Immature natural killer cell (primary cell): ENCODE results near the gene ABCA7. TPM values are rescaled to one million over a fixed set of nuclear protein-coding genes. Genes with fewer than 3 reads are reported as not detected.
"Not testable (repeated sequence)": the region's sequence is repeated elsewhere in the genome, so short reads cannot be mapped to it uniquely, and the experiment has no call there.

ENCODE experiments used
- DNase-seq, 3 donors: peaks; one replicate each; pipeline ENCODE4 v3.0.0; 2022; ENCODE audit warnings: mixed read lengths in 1 of 3
- H3K27ac Mint-ChIP-seq, 6 donors: one replicate each; pipeline ENCODE4 v1.8.0; 2020; ENCODE audit warnings: mixed read lengths in 6 of 6, mild to moderate bottlenecking in 5 of 6, inconsistent platforms in 4 of 6, moderate library complexity in 3 of 6
- H3K27me3 Mint-ChIP-seq, 3 donors: one replicate each; pipeline ENCODE4 v1.8.0; 2020 to 2021; ENCODE audit warnings: low read depth in 3 of 3, mild to moderate bottlenecking in 3 of 3, mixed read lengths in 3 of 3, moderate library complexity in 3 of 3, inconsistent platforms in 1 of 3
- H3K36me3 Mint-ChIP-seq, 3 donors: one replicate each; pipeline ENCODE4 v1.8.0; 2020; ENCODE audit warnings: mixed read lengths in 3 of 3, inconsistent platforms in 2 of 3, mild to moderate bottlenecking in 2 of 3
- H3K4me1 Mint-ChIP-seq, 2 donors: one replicate each; pipeline ENCODE4 v1.8.0; 2020; ENCODE audit warnings: inconsistent platforms in 2 of 2, mild to moderate bottlenecking in 2 of 2, mixed read lengths in 2 of 2, moderate library complexity in 1 of 2
- H3K4me3 Mint-ChIP-seq, 5 donors: one replicate each; pipeline ENCODE4 v1.8.0; 2020; ENCODE audit warnings: mild to moderate bottlenecking in 5 of 5, mixed read lengths in 5 of 5, inconsistent platforms in 3 of 5, moderate library complexity in 3 of 5
- H3K9me3 Mint-ChIP-seq, 6 donors: one replicate each; pipeline ENCODE4 v1.8.0; 2020; ENCODE audit warnings: mild to moderate bottlenecking in 6 of 6, mixed read lengths in 6 of 6, inconsistent platforms in 4 of 6, moderate library complexity in 3 of 6
- polyA plus RNA-seq, 3 donors: library from polyadenylated mRNA; unstranded; fragments of 300-500 nt; fragmentation: Illumina TruSeq; gene quantifications; one replicate each; pipeline ENCODE4 v1.2.3, GENCODE V29; 2021

Gene ABCA7
- polyA plus RNA-seq, 3 donors from 2014 or later, result 4.5 to 13.3 (median 5.2) TPM

GRCh38 chr19:1017906-1018305 lies 22.0 kb upstream of the ABCA7 start:
- Mint-ChIP-seq H3K9me3 (peaks cover 0 to 2% (median 0%) of the 10 kb centered on the region in 6 donors), H3K4me3 (peak overlapping the region in 3 of 5 donors; percentile 61 to 85 (median 79)), H3K4me1 (peaks cover 29 to 55% of the 10 kb centered on the region in 2 donors)

DNA sequence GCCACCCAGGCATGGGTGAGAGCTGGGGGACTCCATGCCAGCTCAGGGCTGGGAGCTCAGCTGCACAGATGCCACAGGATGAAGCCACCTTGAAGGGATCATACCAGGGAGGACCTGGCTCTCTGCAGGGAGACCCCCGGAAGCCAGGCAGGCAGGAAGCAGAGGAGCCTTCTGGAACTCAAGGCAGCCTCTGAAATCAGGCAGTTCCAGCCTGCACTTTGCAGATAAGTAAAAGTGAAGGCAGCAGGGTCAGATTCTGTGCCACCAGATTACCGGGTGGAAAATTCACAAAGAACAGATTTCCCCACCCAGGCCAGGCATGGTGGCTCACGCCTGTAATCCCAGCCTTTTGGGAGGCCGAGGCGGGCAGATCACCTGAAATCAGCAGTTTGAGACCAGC lies 21.5 kb upstream of the ABCA7 start:
- Mint-ChIP-seq H3K4me3 (peak overlapping the region; percentile 54 to 86 (median 79)), H3K36me3 (no peaks in the 10 kb centered on the region), H3K27ac (peak overlapping the region in 4 of 6 donors; percentile 19 to 78 (median 44)), H3K4me1 (peaks cover 29 to 55% of the 10 kb centered on the region in 2 donors), H3K27me3 (peaks cover 11 to 17% (median 13%) of the 10 kb centered on the region in 3 donors), H3K9me3 (peaks cover 0 to 2% (median 0%) of the 10 kb centered on the region in 6 donors)
- DNase-seq, result no peak

More at GRCh38 chr19:1017906-1018305, 22.0 kb upstream of the ABCA7 start:
- H3K27ac Mint-ChIP-seq, result peak overlapping the region in 1 of 6 donors; percentile 34
- H3K36me3 Mint-ChIP-seq, result no peaks in the 10 kb centered on the region
- DNase-seq, result no peak
- peaks cover 11 to 17% (median 13%) of the 10 kb centered on the region in 3 donors for H3K27me3 Mint-ChIP-seq

GRCh38 chr19:1018932-1019615 lies 20.8 kb upstream of the ABCA7 start:
- H3K4me1 Mint-ChIP-seq, result peaks cover 29 to 53% of the 10 kb centered on the region in 2 donors
- no peaks in the 10 kb centered on the region for H3K36me3 Mint-ChIP-seq
- peak overlapping the region; percentile 29 to 93 (median 54) for H3K27ac Mint-ChIP-seq
- H3K4me3 Mint-ChIP-seq, result peak overlapping the region; percentile 79 to 92 (median 85)
- peaks cover 0 to 2% (median 0%) of the 10 kb centered on the region in 6 donors for H3K9me3 Mint-ChIP-seq
- peaks cover 11 to 17% (median 13%) of the 10 kb centered on the region in 3 donors for H3K27me3 Mint-ChIP-seq
- DNase-seq, result no peak

DNA sequence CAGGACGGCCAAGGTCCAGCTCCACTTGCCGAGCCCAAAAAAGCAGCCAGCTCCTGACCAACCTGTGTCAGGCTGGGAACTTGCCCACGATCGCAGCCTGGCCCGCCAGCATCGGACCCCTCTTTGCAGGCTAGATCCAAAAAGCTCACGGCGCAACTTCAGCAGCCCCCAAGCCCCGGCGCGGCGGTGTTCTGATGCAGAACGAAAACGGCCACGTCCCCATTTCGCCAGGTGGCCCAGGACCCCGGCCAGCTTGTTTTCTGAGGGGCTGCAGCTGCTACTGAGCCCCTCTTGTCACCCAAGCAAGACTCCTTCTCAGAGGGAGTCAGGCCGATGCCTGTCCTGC lies 20.3 kb upstream of the ABCA7 start:
- H3K4me3 Mint-ChIP-seq, result peak overlapping the region; percentile 79 to 92 (median 85)
- H3K9me3 Mint-ChIP-seq, result peaks cover 0 to 2% (median 0%) of the 10 kb centered on the region in 6 donors
- DNase-seq, result no peak
- no peaks in the 10 kb centered on the region for H3K36me3 Mint-ChIP-seq
- peaks cover 29 to 52% of the 10 kb centered on the region in 2 donors for H3K4me1 Mint-ChIP-seq
- peaks cover 11 to 17% (median 13%) of the 10 kb centered on the region in 3 donors for H3K27me3 Mint-ChIP-seq
- peak overlapping the region; percentile 78 to 100 (median 92) for H3K27ac Mint-ChIP-seq

GRCh38 chr19:1019980-1020867 lies 19.7 kb upstream of the ABCA7 start:
- DNase-seq, result peak in 1 of 3 donors; percentile 21

GRCh38 chr19:1020868-1021425 lies 19.0 kb upstream of the ABCA7 start, which contains the start of gene TMEM259:
TSS of gene TMEM259 (minus strand) at chr19:1021123. CDS start at chr19:1020996, 127 bp downstream.
- H3K27me3 Mint-ChIP-seq, result peaks cover 13 to 15% (median 13%) of the 10 kb centered on the region in 3 donors
- peak within 1 kb of the TSS; percentile 100 for H3K27ac Mint-ChIP-seq
- DNase-seq, result peak; percentile 99
- peaks cover 29 to 47% of the 10 kb centered on the region in 2 donors for H3K4me1 Mint-ChIP-seq
- H3K9me3 Mint-ChIP-seq, result peaks cover 0 to 2% (median 0%) of the 10 kb centered on the region in 6 donors
- H3K36me3 Mint-ChIP-seq, result no peaks in the 10 kb centered on the region
- peak within 1 kb of the TSS; percentile 79 to 92 (median 86) for H3K4me3 Mint-ChIP-seq

More at GRCh38 chr19:1019980-1020867, 19.7 kb upstream of the ABCA7 start:
- peaks cover 0 to 2% (median 0%) of the 10 kb centered on the region in 6 donors for H3K9me3 Mint-ChIP-seq
- H3K36me3 Mint-ChIP-seq, result no peaks in the 10 kb centered on the region
- peaks cover 29 to 52% of the 10 kb centered on the region in 2 donors for H3K4me1 Mint-ChIP-seq
- H3K4me3 Mint-ChIP-seq, result peak overlapping the region; percentile 79 to 92 (median 85)
- H3K27ac Mint-ChIP-seq, result peak overlapping the region; percentile 78 to 100 (median 92)
- peaks cover 13 to 17% (median 13%) of the 10 kb centered on the region in 3 donors for H3K27me3 Mint-ChIP-seq

DNA sequence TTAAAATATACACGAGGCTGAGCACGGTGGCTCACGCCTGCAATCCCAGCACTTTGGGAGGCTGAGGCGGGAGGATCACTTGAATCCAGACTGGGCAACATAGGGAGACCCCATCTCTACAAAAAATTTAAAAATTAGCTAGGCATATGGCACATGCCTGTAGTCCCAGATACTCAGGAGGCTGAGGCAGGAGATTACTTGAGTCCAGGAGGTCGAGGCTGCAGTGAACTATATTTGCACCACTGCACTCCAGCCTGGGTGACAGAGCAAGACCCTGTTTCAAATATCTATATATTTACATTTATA lies 16.1 kb upstream of the ABCA7 start:
- not testable (repeated sequence) for H3K4me3 Mint-ChIP-seq, DNase-seq, H3K36me3 Mint-ChIP-seq, H3K9me3 Mint-ChIP-seq, H3K27ac Mint-ChIP-seq
- peaks cover 9 to 13% (median 11%) of the 10 kb centered on the region in 3 donors for H3K27me3 Mint-ChIP-seq
- H3K4me1 Mint-ChIP-seq, result peaks cover 20 to 28% of the 10 kb centered on the region in 2 donors

- Mint-ChIP-seq H3K27ac (peak overlapping the region in 2 of 6 donors; percentile 15 to 76), H3K4me1 (peaks cover 23 to 25% of the 10 kb centered on the region in 2 donors), H3K27me3 (peaks cover 11 to 17% (median 15%) of the 10 kb centered on the region in 3 donors), H3K4me3 (peak overlapping the region in 2 of 5 donors; percentile 29 to 30)
- not testable (repeated sequence) for DNase-seq, H3K9me3 Mint-ChIP-seq, H3K36me3 Mint-ChIP-seq
Observed at GRCh38 chr19:1025080-1025479, 14.8 kb upstream of the ABCA7 start.

GRCh38 chr19:1025960-1026782 lies 13.7 kb upstream of the ABCA7 start, which contains the start of gene CNN2:
TSS of gene CNN2 (plus strand) at chr19:1026608. CDS start at chr19:1026662, 54 bp downstream.
- Mint-ChIP-seq H3K4me3 (peak within 1 kb of the TSS; percentile 91 to 96 (median 94)), H3K27ac (peak within 1 kb of the TSS; percentile 87 to 95 (median 95)), H3K36me3 (peaks cover 0 to 4% (median 4%) of the 10 kb centered on the region in 3 donors), H3K27me3 (peaks cover 15 to 23% (median 18%) of the 10 kb centered on the region in 3 donors), H3K4me1 (peaks cover 30 to 32% of the 10 kb centered on the region in 2 donors), H3K9me3 (peaks cover 0 to 1% (median 0%) of the 10 kb centered on the region in 6 donors)
- peak; percentile 58 to 63 (median 62) for DNase-seq

DNA sequence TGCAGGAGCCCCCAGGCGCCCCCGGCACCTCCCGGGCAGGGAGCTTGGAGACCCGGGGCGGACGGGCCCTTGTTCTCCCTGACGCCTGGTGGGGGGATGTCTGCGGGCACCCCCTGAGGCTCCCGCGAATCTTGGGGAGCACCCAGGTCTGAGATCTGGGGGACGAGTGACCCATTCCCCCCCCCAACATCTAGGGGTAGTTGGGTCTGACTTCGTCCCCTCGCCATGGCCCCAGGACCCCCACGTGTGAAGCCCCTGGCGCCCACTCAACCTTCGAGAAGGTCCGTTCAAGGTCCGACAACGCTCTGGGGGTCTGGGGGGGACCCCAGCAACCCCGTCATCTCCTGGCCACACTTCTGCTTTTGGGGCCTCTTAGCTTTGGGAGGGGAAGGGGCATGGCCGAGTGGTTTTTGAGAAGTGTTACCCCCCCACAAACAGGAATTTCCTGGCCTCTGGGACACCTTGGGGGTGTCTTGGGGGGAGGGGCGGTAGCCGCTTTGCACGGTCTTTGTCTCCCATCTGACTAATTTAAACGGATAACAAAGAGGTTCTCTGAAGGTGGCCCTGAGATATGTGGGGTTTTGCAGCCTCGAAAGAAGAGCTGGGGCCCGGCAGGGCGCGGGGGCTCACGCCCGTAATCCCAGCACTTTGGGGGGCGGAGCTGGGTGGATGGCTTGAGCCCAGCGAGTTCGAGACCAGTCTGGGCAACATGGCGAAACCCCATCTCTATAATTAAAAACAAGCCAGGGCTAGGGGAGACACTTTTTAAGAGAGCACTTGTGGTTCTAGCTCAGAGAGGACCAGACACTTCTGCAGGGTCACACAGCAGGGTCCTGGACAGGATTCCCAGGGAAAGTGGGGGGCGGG lies 12.9 kb upstream of the ABCA7 start:
- H3K27me3 Mint-ChIP-seq, result peaks cover 7 to 16% (median 11%) of the 10 kb centered on the region in 3 donors
- H3K4me3 Mint-ChIP-seq, result peak overlapping the region; percentile 91 to 96 (median 94)
- H3K4me1 Mint-ChIP-seq, result peaks cover 23 to 25% of the 10 kb centered on the region in 2 donors

GRCh38 chr19:1027650-1028061 lies 12.3 kb upstream of the ABCA7 start:
- no peaks in the 10 kb centered on the region for H3K9me3 Mint-ChIP-seq
- peaks cover 7 to 16% (median 11%) of the 10 kb centered on the region in 3 donors for H3K27me3 Mint-ChIP-seq
- peak overlapping the region; percentile 83 to 95 (median 91) for H3K27ac Mint-ChIP-seq
- H3K36me3 Mint-ChIP-seq, result peaks cover 0 to 4% (median 4%) of the 10 kb centered on the region in 3 donors
- peaks cover 23 to 25% of the 10 kb centered on the region in 2 donors for H3K4me1 Mint-ChIP-seq
- peak overlapping the region; percentile 91 to 96 (median 94) for H3K4me3 Mint-ChIP-seq
- DNase-seq, result no peak

More for the DNA sequence above, 12.9 kb upstream of the ABCA7 start:
- peak overlapping the region; percentile 87 to 95 (median 95) for H3K27ac Mint-ChIP-seq
- no peaks in the 10 kb centered on the region for H3K9me3 Mint-ChIP-seq
- H3K36me3 Mint-ChIP-seq, result peaks cover 0 to 4% (median 4%) of the 10 kb centered on the region in 3 donors
- DNase-seq, result peak; percentile 30 to 45 (median 43)
